ENCODE data around the gene HIRA.
A peak's percentile ranks its signal among the peaks of the same experiment; 100 is the strongest.

Gene HIRA

GRCh38 chr22:19285831-19286230 is 145.7 kb downstream of the HIRA start:
- H3K9me3 ChIP-seq (ENCODE audit: control insufficient read depth, insufficient read depth, low read depth, low read length) = no peaks in the 10 kb centered on the region
- H3K4me1 ChIP-seq (ENCODE audit: control insufficient read depth, insufficient read depth, low read length) = peaks cover 40% of the 10 kb centered on the region
- peaks cover 16% of the 10 kb centered on the region for H3K27me3 ChIP-seq (ENCODE audit: control insufficient read depth, insufficient read depth, low read length)
- no peak overlapping the region for H3K4me3 ChIP-seq (ENCODE audit: low read depth, low read length)
- no peak overlapping the region for H3K9ac ChIP-seq (ENCODE audit: low read length)
- peak overlapping the region; percentile 27; the same call in 1 of the 2 replicates for H3K27ac ChIP-seq (ENCODE audit: low read depth, low read length)
- H3K36me3 ChIP-seq (ENCODE audit: control insufficient read depth, insufficient read depth, low read length) = no peaks in the 10 kb centered on the region
